HG03439 (cell line): ENCODE measurements around the gene PLS1.
"Not testable (repeated sequence)": the region's sequence is repeated elsewhere in the genome, so short reads cannot be mapped to it uniquely, and the experiment has no call there.

Experiments
- ATAC-seq: cut with Tn5 transposase; IDR thresholded peaks from one replicate; pipeline ENCODE4 v1.9.1; 2021; ENCODE audit warnings: mild to moderate bottlenecking, moderate library complexity; ENCODE audit not compliant: unreplicated experiment

The PLS1 gene

GRCh38 chr3:142595141-142595540 is 1.1 kb upstream of the PLS1 start:
- ATAC-seq: no peak

DNA sequence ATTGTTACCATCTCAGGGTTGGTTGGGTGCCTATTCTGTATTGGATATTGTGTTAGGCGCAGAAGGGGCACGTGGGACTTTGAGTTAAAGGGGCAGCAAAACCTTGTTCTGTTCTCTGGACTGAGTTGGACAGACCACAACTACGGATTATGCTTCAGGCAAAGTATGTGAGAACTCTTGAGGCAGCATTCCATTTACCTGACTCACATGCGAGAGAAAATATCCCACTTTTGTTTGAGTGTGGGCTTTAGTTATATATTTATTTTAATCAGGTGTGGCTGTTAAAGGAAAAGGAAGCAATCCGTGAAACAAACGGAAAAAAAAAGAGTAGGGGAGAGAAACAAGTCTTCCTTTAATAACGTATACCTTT is 627 bp upstream of the PLS1 start:
- no peak for ATAC-seq

DNA sequence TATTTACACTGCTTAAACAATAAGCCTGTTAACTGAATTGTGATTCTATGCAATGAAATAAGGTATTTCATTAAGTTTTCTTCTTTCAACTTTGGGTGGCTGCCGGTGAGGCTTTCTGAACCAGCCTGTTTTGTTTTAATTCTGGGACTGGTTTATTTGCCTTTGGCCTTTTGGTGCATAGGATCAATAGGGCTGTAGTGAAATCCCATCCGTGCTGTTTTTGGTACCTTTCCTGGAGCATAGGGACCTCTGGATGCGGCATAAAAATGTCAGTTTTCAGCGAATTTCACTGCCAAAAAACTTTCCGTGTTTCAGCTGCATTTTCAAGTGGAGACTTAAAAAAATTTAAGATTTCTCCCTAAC is 514 bp downstream of the PLS1 start:
- no peak for ATAC-seq

- ATAC-seq: no peak
Observed at GRCh38 chr3:142597906-142598305, 1.7 kb downstream of the PLS1 start.

DNA sequence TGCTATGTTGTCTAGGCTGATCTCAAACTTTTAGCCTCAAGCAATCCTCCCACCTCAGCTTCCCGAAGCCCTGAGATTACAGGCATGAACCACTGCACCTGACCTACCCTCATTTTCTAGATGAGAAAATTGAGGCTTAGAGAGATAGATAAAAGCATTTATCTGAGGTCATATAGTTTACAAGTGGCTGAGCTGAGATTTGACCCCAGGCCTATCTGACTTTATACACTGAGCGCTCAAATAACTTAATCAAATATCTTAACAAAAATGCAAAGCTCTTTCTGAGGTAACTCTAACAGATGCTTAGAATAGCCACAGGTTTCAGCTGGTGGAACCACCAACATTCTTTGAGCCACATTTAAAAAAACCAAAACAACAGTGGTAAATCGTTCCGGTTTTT is 5.5 kb downstream of the PLS1 start:
- ATAC-seq: no peak

- ATAC-seq: no peak
Observed at GRCh38 chr3:142602619-142603385, 6.6 kb downstream of the PLS1 start.

GRCh38 chr3:142603386-142603705 is 7.2 kb downstream of the PLS1 start:
- ATAC-seq: not testable (repeated sequence)

DNA sequence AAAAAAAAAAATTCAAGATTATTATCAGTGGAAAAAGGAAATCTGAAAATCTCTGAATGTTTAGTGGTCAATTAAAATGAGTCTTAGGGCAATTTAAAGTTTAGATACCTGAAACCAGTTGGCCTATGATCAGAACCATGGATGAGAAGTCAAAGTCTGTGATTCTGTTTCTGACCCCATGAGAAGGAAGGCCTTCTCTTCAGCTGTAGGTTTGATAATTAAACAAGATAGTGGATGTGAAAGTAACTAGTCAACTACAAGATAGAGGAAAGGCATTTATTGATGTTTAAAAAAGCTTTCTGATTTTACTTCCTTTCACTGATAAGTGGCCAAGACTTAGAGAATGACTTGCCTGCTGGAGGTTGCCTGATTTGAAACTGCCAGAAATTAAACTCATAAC is 8.7 kb downstream of the PLS1 start:
- no peak for ATAC-seq

DNA sequence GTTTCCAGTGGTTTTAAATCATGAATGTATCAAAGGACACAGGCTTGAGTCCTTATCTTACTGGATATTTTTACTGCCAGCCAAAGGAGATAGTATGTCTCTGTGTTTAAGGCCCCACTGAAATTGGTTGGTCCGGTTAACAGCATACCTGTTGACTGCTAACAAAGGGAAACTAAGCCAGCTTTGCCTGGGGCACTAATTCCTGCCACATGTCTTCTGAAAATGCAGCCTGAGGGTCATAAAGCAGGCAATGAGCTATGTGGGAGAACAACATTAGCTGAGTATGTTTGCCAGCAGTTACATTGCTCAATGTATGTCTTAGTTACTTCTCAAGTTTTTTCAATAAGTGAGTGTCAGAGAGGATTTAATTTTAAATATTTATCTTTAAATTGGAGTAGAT is 12.4 kb downstream of the PLS1 start:
- ATAC-seq: no peak

DNA sequence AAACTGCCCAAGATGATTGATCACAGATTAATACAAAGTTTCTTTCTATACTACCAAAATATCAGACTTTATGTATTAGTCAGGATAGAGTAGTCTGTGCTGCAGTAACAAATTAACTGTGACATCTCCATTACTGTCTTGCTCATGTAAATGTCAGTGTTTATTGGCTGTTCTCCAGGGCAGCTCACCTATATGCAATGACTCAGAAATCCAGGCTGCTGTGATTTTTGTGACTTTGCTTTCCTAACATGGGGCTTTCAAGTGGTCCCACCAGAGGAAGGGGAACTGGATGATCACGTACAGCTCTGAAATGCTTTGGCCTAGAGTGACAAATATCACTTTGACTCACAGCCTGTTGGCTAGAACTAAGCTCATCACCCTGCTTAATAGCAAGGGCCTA is 12.9 kb downstream of the PLS1 start:
- ATAC-seq: no peak

DNA sequence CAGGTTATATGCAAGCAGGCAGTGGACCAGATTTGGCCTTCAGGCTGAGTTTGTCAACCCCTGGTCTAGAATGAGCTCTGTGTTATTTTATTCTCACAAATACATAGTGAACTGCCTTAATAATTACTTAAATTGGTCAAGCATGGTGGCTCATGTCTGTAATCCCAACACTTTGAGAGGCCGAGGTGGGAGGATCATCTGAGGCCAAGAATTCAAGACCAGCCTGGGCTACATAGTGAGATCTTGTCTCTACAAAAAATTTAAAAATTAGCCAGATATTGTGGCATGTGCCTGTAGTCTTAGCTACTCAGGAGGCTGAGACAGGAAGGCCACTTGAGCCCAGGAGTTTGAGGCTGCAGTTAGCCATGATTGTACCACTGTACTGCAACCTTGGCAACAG is 15.0 kb downstream of the PLS1 start:
- no peak for ATAC-seq

- ATAC-seq: no peak
Observed at GRCh38 chr3:142613491-142613890, 17.3 kb downstream of the PLS1 start.

GRCh38 chr3:142614059-142614626 is 17.9 kb downstream of the PLS1 start:
- ATAC-seq: no peak

GRCh38 chr3:142615171-142615570 is 19.0 kb downstream of the PLS1 start:
- ATAC-seq: no peak

DNA sequence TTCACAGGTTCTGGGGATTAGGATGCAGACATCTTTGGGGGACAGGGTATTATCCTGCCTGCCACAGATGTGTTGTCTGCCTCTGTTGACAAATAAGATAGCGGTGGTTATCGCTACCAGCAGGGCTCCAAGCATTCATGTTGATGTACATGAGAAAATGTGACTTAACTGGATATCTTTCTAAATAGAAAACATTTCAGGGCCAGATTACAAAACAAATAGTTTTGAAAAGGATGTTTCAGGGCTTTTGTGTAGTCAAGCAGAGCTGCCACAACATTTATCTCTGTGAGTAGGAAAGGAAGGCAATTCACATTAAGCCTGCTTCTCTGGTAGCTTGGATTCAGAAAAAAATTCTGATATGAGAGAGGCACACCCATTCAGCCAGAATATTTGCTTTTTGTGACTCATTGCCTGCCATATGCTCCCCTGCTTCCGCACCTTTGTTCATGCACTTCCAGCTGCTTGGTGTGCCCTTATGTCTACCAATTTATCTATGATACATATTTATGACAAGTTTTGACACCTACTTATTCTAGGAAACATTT is 22.8 kb downstream of the PLS1 start:
- ATAC-seq: no peak

- ATAC-seq: no peak
Observed at GRCh38 chr3:142622405-142622804, 26.2 kb downstream of the PLS1 start.

DNA sequence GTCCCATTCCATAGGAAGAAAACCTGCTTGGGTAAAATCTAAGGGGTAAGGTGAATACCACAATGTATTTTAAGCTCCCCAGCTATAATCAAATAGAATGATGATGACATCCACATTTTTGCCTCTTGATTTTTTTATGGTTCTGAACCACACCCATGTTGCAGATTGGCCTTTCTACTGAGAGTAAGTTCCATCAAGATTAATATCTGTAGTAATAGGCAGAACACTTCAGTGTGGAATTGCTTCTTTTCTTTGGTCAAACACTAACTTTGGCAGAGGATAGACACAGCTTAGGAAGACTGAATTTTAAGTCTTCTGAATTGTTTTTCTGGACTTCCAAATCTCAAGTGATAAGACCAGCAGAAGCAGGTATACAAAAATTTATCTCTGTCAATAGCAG is 27.0 kb downstream of the PLS1 start:
- ATAC-seq: no peak

DNA sequence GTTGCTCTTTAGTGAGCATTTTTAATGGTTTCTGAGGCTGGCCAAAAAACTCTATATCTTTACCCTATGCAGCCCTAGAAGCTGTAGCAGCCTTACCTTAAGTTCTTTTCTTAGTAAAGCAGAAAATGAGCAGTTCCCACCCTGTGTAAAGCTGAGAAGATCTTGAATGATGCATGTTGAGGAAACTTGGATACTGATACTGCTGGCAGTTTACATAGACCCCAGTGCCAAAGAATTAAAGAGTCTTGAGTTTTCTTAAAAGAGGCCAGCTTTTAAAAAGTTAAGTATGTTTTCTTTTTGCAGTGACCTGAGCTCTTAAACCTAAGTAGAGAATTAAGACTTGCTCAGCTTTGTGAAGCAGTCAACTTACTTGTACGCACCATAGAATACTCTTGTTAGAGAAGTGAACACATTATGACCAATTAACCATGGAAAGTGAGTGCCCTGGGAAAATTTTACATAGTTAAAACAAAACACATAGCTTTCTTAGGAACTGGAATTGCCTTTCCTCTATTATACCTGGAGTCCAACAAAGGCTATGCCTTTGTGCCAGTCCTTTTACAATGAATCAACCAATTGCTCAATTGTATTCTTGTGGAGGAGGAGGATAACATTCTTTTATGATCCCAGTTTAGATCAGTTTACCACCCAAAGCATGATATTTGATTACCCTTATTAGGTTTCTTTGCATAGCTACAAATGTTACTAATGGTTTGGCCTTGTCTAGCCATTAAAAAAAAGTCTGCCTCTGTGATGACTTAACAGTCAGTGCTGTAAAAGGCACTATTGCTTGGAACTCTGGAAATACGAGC is 28.4 kb downstream of the PLS1 start:
- no peak for ATAC-seq

- no peak for ATAC-seq
Observed at GRCh38 chr3:142625153-142625440, 28.9 kb downstream of the PLS1 start.

- no peak for ATAC-seq
Observed at GRCh38 chr3:142626971-142627370, 30.8 kb downstream of the PLS1 start.

DNA sequence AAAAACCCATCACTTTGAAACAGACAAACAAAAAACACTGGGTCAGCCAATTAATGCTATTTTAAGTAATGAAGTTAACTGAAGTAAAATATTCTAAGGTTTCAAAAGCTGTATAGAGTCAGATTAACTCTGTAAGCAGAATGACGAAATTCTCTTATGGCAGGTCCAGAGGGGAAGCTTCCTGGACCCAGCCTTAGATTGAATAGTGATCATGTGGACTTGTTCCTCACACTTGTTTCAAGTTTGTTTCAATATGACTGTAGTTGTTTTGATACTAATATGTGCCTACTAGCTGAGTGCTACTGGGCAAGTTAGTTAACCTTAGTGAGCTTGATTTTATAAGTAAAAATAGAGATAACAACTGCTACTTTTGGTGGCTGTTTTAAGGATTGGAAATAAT is 32.6 kb downstream of the PLS1 start:
- no peak for ATAC-seq

DNA sequence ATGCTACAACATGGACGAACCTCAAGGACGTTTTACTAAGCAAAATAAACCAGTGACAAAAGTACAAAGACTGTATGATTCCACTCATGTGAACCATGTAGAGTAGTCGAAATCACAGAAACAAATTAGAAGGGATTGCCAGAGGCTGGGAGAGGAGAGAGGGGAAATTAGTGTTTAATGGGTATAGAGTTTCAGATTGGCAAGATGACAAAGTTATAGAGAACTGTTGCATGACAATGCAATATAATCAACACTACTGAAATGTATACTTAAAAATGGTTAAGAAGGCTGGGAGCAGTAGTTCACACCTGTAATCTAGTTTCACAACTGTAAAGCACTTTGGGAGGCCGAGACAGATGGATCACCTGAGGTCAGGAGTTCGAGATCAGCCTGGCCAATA is 36.9 kb downstream of the PLS1 start:
- no peak for ATAC-seq
